Measurements from ENCODE around the gene CELF6.

DNA sequence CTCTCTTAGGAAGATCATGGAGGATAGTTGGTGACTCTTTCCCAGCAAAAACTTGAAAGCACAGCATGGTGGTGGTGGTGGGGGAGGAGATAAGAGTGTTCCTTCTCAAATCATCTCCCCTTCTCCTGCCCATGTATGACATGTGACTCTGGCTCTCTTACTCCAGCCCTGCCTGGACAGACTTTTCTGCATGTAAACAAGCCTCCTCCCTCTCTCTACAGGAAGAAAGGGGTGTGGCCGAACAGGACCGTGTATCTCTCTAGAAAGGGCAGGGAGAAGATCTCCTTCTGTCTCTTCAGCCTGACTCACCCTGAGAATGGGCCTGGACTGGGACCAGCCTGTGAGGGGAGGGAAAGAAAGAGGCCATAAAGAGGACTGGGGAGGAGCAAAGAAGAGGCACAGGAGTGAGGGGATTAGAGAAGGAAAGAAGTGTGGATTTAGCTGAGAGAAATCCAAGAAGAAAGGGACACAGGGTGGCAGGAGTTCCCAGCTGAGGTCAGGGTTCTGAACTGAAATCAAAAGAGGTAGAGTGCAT lies 1.5 kb downstream of the CELF6 start:
- TF ChIP-seq, protein P1, sequence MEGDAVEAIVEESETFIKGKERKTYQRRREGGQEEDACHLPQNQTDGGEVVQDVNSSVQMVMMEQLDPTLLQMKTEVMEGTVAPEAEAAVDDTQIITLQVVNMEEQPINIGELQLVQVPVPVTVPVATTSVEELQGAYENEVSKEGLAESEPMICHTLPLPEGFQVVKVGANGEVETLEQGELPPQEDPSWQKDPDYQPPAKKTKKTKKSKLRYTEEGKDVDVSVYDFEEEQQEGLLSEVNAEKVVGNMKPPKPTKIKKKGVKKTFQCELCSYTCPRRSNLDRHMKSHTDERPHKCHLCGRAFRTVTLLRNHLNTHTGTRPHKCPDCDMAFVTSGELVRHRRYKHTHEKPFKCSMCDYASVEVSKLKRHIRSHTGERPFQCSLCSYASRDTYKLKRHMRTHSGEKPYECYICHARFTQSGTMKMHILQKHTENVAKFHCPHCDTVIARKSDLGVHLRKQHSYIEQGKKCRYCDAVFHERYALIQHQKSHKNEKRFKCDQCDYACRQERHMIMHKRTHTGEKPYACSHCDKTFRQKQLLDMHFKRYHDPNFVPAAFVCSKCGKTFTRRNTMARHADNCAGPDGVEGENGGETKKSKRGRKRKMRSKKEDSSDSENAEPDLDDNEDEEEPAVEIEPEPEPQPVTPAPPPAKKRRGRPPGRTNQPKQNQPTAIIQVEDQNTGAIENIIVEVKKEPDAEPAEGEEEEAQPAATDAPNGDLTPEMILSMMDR (IDR thresholded peaks at IDR 0.05), result no peak
- TF ChIP-seq POLR2AphosphoS5 (IDR thresholded peaks at IDR 0.05) (no peak), POLR2A (IDR thresholded peaks at IDR 0.05) (no peak)
